ENCODE data around the gene FOXRED1. TPM values are rescaled to one million over a fixed set of nuclear protein-coding genes. Genes with fewer than 3 reads are reported as not detected.
"Not testable (repeated sequence)": the region's sequence is repeated elsewhere in the genome, so short reads cannot be mapped to it uniquely, and the experiment has no call there.

The FOXRED1 gene
- total RNA-seq, 1 experiment from 2014 or later = 18.8 TPM

- DNase-seq (ENCODE audit: low read depth) = no peak
- in situ Hi-C loops (cut with HindIII; ENCODE audit: low pct_unique_long_range_greater_than_20kb, low sequenced_read_pairs) = no loop called here
Measured at GRCh38 chr11:126307706-126308105, 38.8 kb downstream of the FOXRED1 start.

GRCh38 chr11:126308271-126308671 is 39.3 kb downstream of the FOXRED1 start:
- in situ Hi-C loops (cut with HindIII; ENCODE audit: low pct_unique_long_range_greater_than_20kb, low sequenced_read_pairs) = no loop called here

GRCh38 chr11:126308771-126309170 is 39.8 kb downstream of the FOXRED1 start:
- in situ Hi-C loops (cut with HindIII; ENCODE audit: low pct_unique_long_range_greater_than_20kb, low sequenced_read_pairs); DNase-seq (ENCODE audit: low read depth): not testable (repeated sequence)

More at GRCh38 chr11:126308271-126308671, 39.3 kb downstream of the FOXRED1 start:
- no peak for DNase-seq (ENCODE audit: low read depth)

- in situ Hi-C loops (cut with HindIII; ENCODE audit: low pct_unique_long_range_greater_than_20kb, low sequenced_read_pairs) = no loop called here
- peak; percentile 49 for DNase-seq (ENCODE audit: low read depth)
Measured at GRCh38 chr11:126310200-126310991, 41.4 kb downstream of the FOXRED1 start.

GRCh38 chr11:126310992-126311310 is 42.0 kb downstream of the FOXRED1 start:
- DNase-seq (ENCODE audit: low read depth) = no peak
- in situ Hi-C loops (cut with HindIII; ENCODE audit: low pct_unique_long_range_greater_than_20kb, low sequenced_read_pairs) = no loop called here

- no peak for DNase-seq (ENCODE audit: low read depth)
- in situ Hi-C loops (cut with HindIII; ENCODE audit: low pct_unique_long_range_greater_than_20kb, low sequenced_read_pairs) = no loop called here
Measured at GRCh38 chr11:126311401-126312291, 42.7 kb downstream of the FOXRED1 start.

- in situ Hi-C loops (cut with HindIII; ENCODE audit: low pct_unique_long_range_greater_than_20kb, low sequenced_read_pairs) = no loop called here
- DNase-seq (ENCODE audit: low read depth) = no peak
Measured at GRCh38 chr11:126312961-126313360, 44.0 kb downstream of the FOXRED1 start.

- no peak for DNase-seq (ENCODE audit: low read depth)
- in situ Hi-C loops (cut with HindIII; ENCODE audit: low pct_unique_long_range_greater_than_20kb, low sequenced_read_pairs) = no loop called here
Measured at GRCh38 chr11:126313826-126314225, 44.9 kb downstream of the FOXRED1 start.

- DNase-seq (ENCODE audit: low read depth) = no peak
- in situ Hi-C loops (cut with HindIII; ENCODE audit: low pct_unique_long_range_greater_than_20kb, low sequenced_read_pairs) = no loop called here
Measured at GRCh38 chr11:126317432-126317755, 48.4 kb downstream of the FOXRED1 start.

GRCh38 chr11:126317756-126318573 is 49.0 kb downstream of the FOXRED1 start:
- peak; percentile 71 for DNase-seq (ENCODE audit: low read depth)
- in situ Hi-C loops (cut with HindIII; ENCODE audit: low pct_unique_long_range_greater_than_20kb, low sequenced_read_pairs) = no loop called here

GRCh38 chr11:126318574-126319373 is 49.8 kb downstream of the FOXRED1 start:
- peak; percentile 32 for DNase-seq (ENCODE audit: low read depth)
- in situ Hi-C loops (cut with HindIII; ENCODE audit: low pct_unique_long_range_greater_than_20kb, low sequenced_read_pairs) = no loop called here

GRCh38 chr11:126319374-126319740 is 50.4 kb downstream of the FOXRED1 start:
- in situ Hi-C loops (cut with HindIII; ENCODE audit: low pct_unique_long_range_greater_than_20kb, low sequenced_read_pairs) = no loop called here

GRCh38 chr11:126322996-126323395 is 54.0 kb downstream of the FOXRED1 start:
- no peak for DNase-seq (ENCODE audit: low read depth)
- in situ Hi-C loops (cut with HindIII; ENCODE audit: low pct_unique_long_range_greater_than_20kb, low sequenced_read_pairs) = no loop called here

More at GRCh38 chr11:126319374-126319740, 50.4 kb downstream of the FOXRED1 start:
- DNase-seq (ENCODE audit: low read depth) = no peak

- peak; percentile 89 for DNase-seq (ENCODE audit: low read depth)
- in situ Hi-C loops (cut with HindIII; ENCODE audit: low pct_unique_long_range_greater_than_20kb, low sequenced_read_pairs) = no loop called here
Measured at GRCh38 chr11:126327281-126328000, 58.5 kb downstream of the FOXRED1 start.

All from Caki2 (cell line).